GM12878 (cell line): ENCODE results near the gene SLC25A44. TPM values are rescaled to one million over a fixed set of nuclear protein-coding genes. Genes with fewer than 3 reads are reported as not detected.
A peak's percentile ranks its signal among the peaks of the same experiment; 100 is the strongest.

ENCODE experiments used
- ATAC-seq: fragments of 200-7000 bp; cut with Tn5 transposase; 3 replicates; pipeline ENCODE4 v1.9.1; 2020; ENCODE audit warnings: mild to moderate bottlenecking, moderate library complexity
- BruUV-seq: library from RNA; stranded (reverse); fragments of 400-500 nt; replicated peaks from 2 replicates; lab custom pipeline; 2021; lab: Mats Ljungman, UMichigan
- CTCF ChIA-PET: fragments of 300-600 bp; sonication (Branson Sonifier 250); formaldehyde crosslinking; extraction: SDS; loops from one replicate; lab custom pipeline; 2021; ENCODE audit warnings: inconsistent platforms; lab: Yijun Ruan, JAX
- POLR2A ChIA-PET: fragments of 350-600 bp; formaldehyde crosslinking; extraction: SDS; loops from one replicate; lab custom pipeline; 2021; ENCODE audit warnings: inconsistent platforms; lab: Charles Lee
- RAD21 ChIA-PET: fragments of 300-600 bp; sonication (Branson Sonifier 250); formaldehyde crosslinking; loops from one replicate; lab custom pipeline; 2023; ENCODE audit warnings: antibody characterized with exemption; ENCODE audit not compliant: unreplicated experiment; lab: Charles Lee
- SMC1A ChIA-PET: fragments of 300-600 bp; sonication (Branson Sonifier 250); formaldehyde crosslinking; loops from one replicate; lab custom pipeline; 2023; ENCODE audit not compliant: unreplicated experiment, uncharacterized antibody; lab: Charles Lee
- DNase-seq: peaks from one replicate; pipeline ENCODE4 v3.0.0-alpha.2; 2011; ENCODE audit warnings: low read depth, low spot score
- FAIRE-seq: peaks from 3 replicates; lab custom pipeline; 2011; peaks lifted over from hg19 to GRCh38; lab: Jason Lieb, UNC
- H2AFZ ChIP-seq: 2 replicates; pipeline ENCODE4 v1.6.0; 2011; ENCODE audit warnings: low read depth, low read length, control low read depth; ENCODE audit not compliant: control insufficient read depth
- H3K27ac ChIP-seq: 2 replicates; pipeline ENCODE4 v1.5.1; 2011; ENCODE audit warnings: control low read depth; ENCODE audit not compliant: control insufficient read depth, insufficient read depth
- H3K27me3 ChIP-seq, 2 experiments: replicated peaks in 1 of 2; 2 replicates each; pipeline versions ENCODE4 v1.6.0 to v1.6.1; 2011; ENCODE audit warnings: low read length in 1 of 2; ENCODE audit not compliant: control insufficient read depth in 2 of 2, insufficient read depth in 2 of 2
- H3K36me3 ChIP-seq, 2 experiments: 2 replicates each; pipeline ENCODE4 v1.5.1; 2011; ENCODE audit warnings: low read length in 1 of 2; ENCODE audit not compliant: control insufficient read depth in 2 of 2, insufficient read depth in 2 of 2
- H3K4me1 ChIP-seq: 2 replicates; pipeline ENCODE4 v1.6.1; 2011; ENCODE audit warnings: mild to moderate bottlenecking, low read length, moderate library complexity, mixed read lengths; ENCODE audit not compliant: control insufficient read depth, insufficient read depth
- H3K4me2 ChIP-seq: 2 replicates; pipeline ENCODE4 v1.6.0; 2011; ENCODE audit warnings: control low read depth; ENCODE audit not compliant: control insufficient read depth, insufficient read depth
- H3K4me3 ChIP-seq: fragments of 200-600 bp; sonication (generic); 2 replicates; pipeline ENCODE4 v1.5.1; 2016
- H3K79me2 ChIP-seq: 2 replicates; pipeline ENCODE4 v1.6.0; 2011; ENCODE audit warnings: low read length; ENCODE audit not compliant: control insufficient read depth, insufficient read depth
- H3K9ac ChIP-seq: 2 replicates; pipeline ENCODE4 v1.8.0; 2011; ENCODE audit warnings: low read length, control low read depth, mixed read lengths; ENCODE audit not compliant: control insufficient read depth, insufficient read depth
- H3K9me3 ChIP-seq: replicated peaks from 3 replicates; pipeline ENCODE4 v1.5.1; 2011; ENCODE audit warnings: mild to moderate bottlenecking, low read length; ENCODE audit not compliant: control insufficient read depth, insufficient read depth
- H4K20me1 ChIP-seq: 2 replicates; pipeline ENCODE4 v1.6.0; 2011; ENCODE audit not compliant: control insufficient read depth, insufficient read depth
- CBFB ChIP-seq: IDR thresholded peaks from 2 replicates; pipeline ENCODE4 v1.6.1; 2016; ENCODE audit warnings: antibody characterized with exemption, low read depth
- CREB1 ChIP-seq: IDR thresholded peaks from 2 replicates; pipeline ENCODE4 v1.6.1; 2012; ENCODE audit warnings: low read depth, mild to moderate bottlenecking, inconsistent platforms
- EED ChIP-seq: sonication (generic); IDR thresholded peaks from 2 replicates; pipeline ENCODE4 v1.6.1; 2016; ENCODE audit warnings: antibody characterized with exemption, low read depth
- ETV6 ChIP-seq, 2 experiments: fragments of 450-650 bp in 1 of 2; IDR thresholded peaks in 1 of 2; conservative IDR thresholded peaks in 1 of 2; 2 replicates each; pipeline ENCODE4 v1.6.1; 2014; ENCODE audit warnings: antibody characterized with exemption in 1 of 2, borderline replicate concordance in 1 of 2, low read depth in 1 of 2, mild to moderate bottlenecking in 1 of 2, moderate library complexity in 1 of 2
- FOXM1 ChIP-seq: IDR thresholded peaks from 2 replicates; pipeline ENCODE4 v1.6.1; 2012; ENCODE audit warnings: low read depth, mild to moderate bottlenecking, inconsistent platforms, low read length, moderate library complexity
- IKZF1 ChIP-seq: fragments of 450-650 bp; conservative IDR thresholded peaks from 2 replicates; pipeline ENCODE4 v1.6.1; 2017; ENCODE audit warnings: antibody characterized with exemption, mild to moderate bottlenecking
- IKZF2 ChIP-seq, 2 experiments: fragments of 450-650 bp; IDR thresholded peaks; 2 replicates each; pipeline ENCODE4 v1.6.1; 2017; ENCODE audit warnings: mild to moderate bottlenecking in 2 of 2, moderate library complexity in 2 of 2
- JUNB ChIP-seq: IDR thresholded peaks from 2 replicates; pipeline ENCODE4 v1.6.1; 2016; ENCODE audit warnings: antibody characterized with exemption, mild to moderate bottlenecking
- LARP7 ChIP-seq: fragments of 450-650 bp; IDR thresholded peaks from 2 replicates; pipeline ENCODE4 v1.6.1; 2017; ENCODE audit warnings: mild to moderate bottlenecking
- NFIC ChIP-seq: IDR thresholded peaks from 2 replicates; pipeline ENCODE4 v1.6.1; 2012; ENCODE audit warnings: low read depth, mild to moderate bottlenecking, inconsistent platforms, low read length, moderate library complexity
- RAD21 ChIP-seq: IDR thresholded peaks from 2 replicates; pipeline ENCODE4 v1.6.1; 2011; ENCODE audit warnings: mild to moderate bottlenecking, low read depth, low read length, moderate library complexity; ENCODE audit not compliant: insufficient read depth
- RUNX3 ChIP-seq: IDR thresholded peaks from 2 replicates; pipeline ENCODE4 v1.6.1; 2012; ENCODE audit warnings: low read length, inconsistent platforms
- SPI1 ChIP-seq: IDR thresholded peaks from 2 replicates; pipeline ENCODE4 v1.6.1; 2011; ENCODE audit warnings: low read depth, mild to moderate bottlenecking, low read length, moderate library complexity, borderline replicate concordance; ENCODE audit not compliant: insufficient read depth
- WGBS: methylation state at CpG from one replicate; pipeline ENCODE4 v1.1.6; 2016; ENCODE audit warnings: low lambda C conversion rate; ENCODE audit not compliant: insufficient replicate concordance, insufficient coverage; ENCODE audit errors: missing lambda C conversion rate; 5-methylcytosine and 5-hydroxymethylcytosine counted together
- in situ Hi-C: fragments of 300-500 bp; cut with MboI; formaldehyde crosslinking; loops from 9 replicates; pipeline ENCODE4 v1.14.3; 2018; ENCODE audit warnings: mixed read lengths
- intact Hi-C: fragments of 100-400 bp; cut with micrococcal nuclease; formaldehyde crosslinking; loops from one replicate; pipeline ENCODE4 v1.14.2; 2022; ENCODE audit not compliant: unreplicated experiment
- polyA plus RNA-seq, 11 experiments: library from polyadenylated mRNA; depleted of rRNA in 4 of 11; unstranded in 6 of 11; stranded (reverse) in 5 of 11; fragments of >200 nt; fragmentation: Nextera tagmentation in 4 of 11; fragmentation: Illumina TruSeq in 1 of 11; extraction: Ambion mirVana in 4 of 11; extraction: Trizol in 1 of 11; gene quantifications; 1 replicate in 1 of 11; 2 replicates in 10 of 11; pipeline versions ENCODE4 v1.2.1 to v1.2.3, GENCODE V29; 2011 to 2016; ENCODE audit warnings: inconsistent platforms in 2 of 11, missing spikeins in 2 of 11, low read depth in 1 of 11
- total RNA-seq, 4 experiments: library from RNA; depleted of rRNA in 3 of 4; stranded (reverse); fragments of >200 nt in 3 of 4; fragmentation: Illumina TruSeq in 1 of 4; extraction: Trizol in 1 of 4; gene quantifications; 2 replicates each; pipeline versions ENCODE4 v1.2.1 to v1.2.3, GENCODE V29; 2013 to 2021
- TF ChIP-seq, protein P1 (sequence below): fragments of 450-650 bp; IDR thresholded peaks from 2 replicates; pipeline ENCODE4 v1.6.1; 2017; ENCODE audit warnings: low read depth, mild to moderate bottlenecking, moderate library complexity
- TF ChIP-seq, protein P2 (sequence below): fragments of 450-650 bp; IDR thresholded peaks from 2 replicates; pipeline ENCODE4 v1.6.1; 2017; ENCODE audit warnings: mild to moderate bottlenecking, low read depth, inconsistent platforms; ENCODE audit not compliant: poor library complexity, severe bottlenecking

Gene SLC25A44
- total and polyA plus RNA-seq, 10 of the 15 experiments (the other 5 are each of a cell fraction or from before 2014, with no cell fraction given), result 7.1 to 43.3 (median 30.4) TPM

DNA sequence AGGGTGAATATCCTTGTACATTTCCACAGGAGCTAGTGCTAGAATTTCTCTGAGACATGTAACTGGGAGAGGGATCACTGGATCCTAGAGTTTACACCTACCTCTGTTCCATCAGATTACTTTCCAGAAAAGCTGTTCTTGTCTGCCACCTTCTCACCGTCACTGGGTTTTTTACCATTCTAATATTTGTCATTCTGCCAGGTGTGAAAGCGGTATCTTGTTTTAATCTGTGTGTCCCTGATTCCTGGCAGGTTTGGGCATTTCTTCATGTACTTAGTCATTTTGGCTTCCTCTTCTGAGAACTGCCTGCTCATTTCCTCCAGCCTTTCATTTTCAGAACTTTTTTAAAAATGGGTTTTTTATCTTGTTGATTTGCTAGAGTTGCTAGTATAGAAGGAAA lies 24.0 kb downstream of the SLC25A44 start:
- H3K27ac ChIP-seq, result peak overlapping the region; percentile 90
- peak overlapping the region; percentile 93 for H3K4me2 ChIP-seq
- WGBS, result 0% methylated on average over 2 of the region's 2 CpGs
- peak overlapping the region; percentile 26 for H2AFZ ChIP-seq
- POLR2A ChIA-PET, result interaction anchor here (0.6 to 2.3 kb wide), 14 partner anchors 16 to 237 kb away, joined by 3 to 11 read pairs (median 4); partner anchors contain the start of gene SLC25A44
- in situ Hi-C loops, result no loop called here
- no peak for FAIRE-seq
- RAD21 ChIA-PET, result interaction anchor here (1.0 to 1.9 kb wide), 8 partner anchors 16 to 118 kb away, joined by 3 to 9 read pairs (median 5); partner anchors contain the start of gene SLC25A44
- no peaks in the 10 kb centered on the region for H3K27me3 ChIP-seq
- peaks cover 2% of the 10 kb centered on the region in 2 experiments; a peak in 3 of 4 replicates for H3K36me3 ChIP-seq
- TF ChIP-seq, protein P1, sequence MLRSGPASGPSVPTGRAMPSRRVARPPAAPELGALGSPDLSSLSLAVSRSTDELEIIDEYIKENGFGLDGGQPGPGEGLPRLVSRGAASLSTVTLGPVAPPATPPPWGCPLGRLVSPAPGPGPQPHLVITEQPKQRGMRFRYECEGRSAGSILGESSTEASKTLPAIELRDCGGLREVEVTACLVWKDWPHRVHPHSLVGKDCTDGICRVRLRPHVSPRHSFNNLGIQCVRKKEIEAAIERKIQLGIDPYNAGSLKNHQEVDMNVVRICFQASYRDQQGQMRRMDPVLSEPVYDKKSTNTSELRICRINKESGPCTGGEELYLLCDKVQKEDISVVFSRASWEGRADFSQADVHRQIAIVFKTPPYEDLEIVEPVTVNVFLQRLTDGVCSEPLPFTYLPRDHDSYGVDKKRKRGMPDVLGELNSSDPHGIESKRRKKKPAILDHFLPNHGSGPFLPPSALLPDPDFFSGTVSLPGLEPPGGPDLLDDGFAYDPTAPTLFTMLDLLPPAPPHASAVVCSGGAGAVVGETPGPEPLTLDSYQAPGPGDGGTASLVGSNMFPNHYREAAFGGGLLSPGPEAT, result no peak
- TF ChIP-seq NFIC, result peak; percentile 52; the same call in 1 of the 2 replicates
- TF ChIP-seq ETV6 (conservative IDR thresholded peaks at IDR 0.05 in 1 of 2, IDR thresholded peaks at IDR 0.05 in 1 of 2; ENCODE audit: borderline replicate concordance in 1 of 2, low read depth in 1 of 2), result peak in 1 of 2 experiments; percentile 88; a peak in 2 of 4 replicates
- TF ChIP-seq LARP7, result no peak
- TF ChIP-seq EED, result peak; percentile 77
- TF ChIP-seq FOXM1, result 0 out of 2 replicates have a peak, but pooled peaks have one; percentile 34
- peak; percentile 60 to 63 for TF ChIP-seq IKZF2 (IDR thresholded peaks at IDR 0.05)
- peak; percentile 27; the same call in 1 of the 2 replicates for TF ChIP-seq SPI1
- TF ChIP-seq, protein P2, sequence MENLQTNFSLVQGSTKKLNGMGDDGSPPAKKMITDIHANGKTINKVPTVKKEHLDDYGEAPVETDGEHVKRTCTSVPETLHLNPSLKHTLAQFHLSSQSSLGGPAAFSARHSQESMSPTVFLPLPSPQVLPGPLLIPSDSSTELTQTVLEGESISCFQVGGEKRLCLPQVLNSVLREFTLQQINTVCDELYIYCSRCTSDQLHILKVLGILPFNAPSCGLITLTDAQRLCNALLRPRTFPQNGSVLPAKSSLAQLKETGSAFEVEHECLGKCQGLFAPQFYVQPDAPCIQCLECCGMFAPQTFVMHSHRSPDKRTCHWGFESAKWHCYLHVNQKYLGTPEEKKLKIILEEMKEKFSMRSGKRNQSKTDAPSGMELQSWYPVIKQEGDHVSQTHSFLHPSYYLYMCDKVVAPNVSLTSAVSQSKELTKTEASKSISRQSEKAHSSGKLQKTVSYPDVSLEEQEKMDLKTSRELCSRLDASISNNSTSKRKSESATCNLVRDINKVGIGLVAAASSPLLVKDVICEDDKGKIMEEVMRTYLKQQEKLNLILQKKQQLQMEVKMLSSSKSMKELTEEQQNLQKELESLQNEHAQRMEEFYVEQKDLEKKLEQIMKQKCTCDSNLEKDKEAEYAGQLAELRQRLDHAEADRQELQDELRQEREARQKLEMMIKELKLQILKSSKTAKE, result peak; percentile 61
- 0 out of 2 replicates have a peak, but pooled peaks have one; percentile 19 for TF ChIP-seq CBFB
- peak; percentile 53; the same call in 1 of the 2 replicates for TF ChIP-seq IKZF1
- TF ChIP-seq RAD21, result no peak
- TF ChIP-seq RUNX3, result 0 out of 2 replicates have a peak, but pooled peaks have one; percentile 41
- peak; percentile 18; the same call in 1 of the 2 replicates for TF ChIP-seq CREB1
- TF ChIP-seq JUNB, result peak; percentile 82
- H3K4me3 ChIP-seq, result peak overlapping the region; percentile 22
- H3K9ac ChIP-seq, result peak overlapping the region; percentile 42
- peak; percentile 43 for ATAC-seq
- H3K4me1 ChIP-seq, result peaks cover 24% of the 10 kb centered on the region
- intact Hi-C loops, result no loop called here
- H4K20me1 ChIP-seq, result no peaks in the 10 kb centered on the region
- no TSS peak for BruUV-seq
- CTCF ChIA-PET, result interaction anchor here (0.7 to 14.2 kb wide), 7 partner anchors 8 to 168 kb away, joined by 3 to 502 read pairs (median 4); partner anchors contain the start of gene SEMA4A
- H3K9me3 ChIP-seq, result no peaks in the 10 kb centered on the region
- peaks cover 30% of the 10 kb centered on the region for H3K79me2 ChIP-seq
- DNase-seq, result peak; percentile 43
- SMC1A ChIA-PET, result interaction anchor here (0.9 to 14.3 kb wide), 7 partner anchors 9 to 128 kb away, joined by 3 to 411 read pairs (median 5); partner anchors contain the start of genes SEMA4A and SLC25A44
